ENCODE results near the gene SLC23A2.
"Not testable (repeated sequence)": the region's sequence is repeated elsewhere in the genome, so short reads cannot be mapped to it uniquely, and the experiment has no call there.

SLC23A2 gene

DNA sequence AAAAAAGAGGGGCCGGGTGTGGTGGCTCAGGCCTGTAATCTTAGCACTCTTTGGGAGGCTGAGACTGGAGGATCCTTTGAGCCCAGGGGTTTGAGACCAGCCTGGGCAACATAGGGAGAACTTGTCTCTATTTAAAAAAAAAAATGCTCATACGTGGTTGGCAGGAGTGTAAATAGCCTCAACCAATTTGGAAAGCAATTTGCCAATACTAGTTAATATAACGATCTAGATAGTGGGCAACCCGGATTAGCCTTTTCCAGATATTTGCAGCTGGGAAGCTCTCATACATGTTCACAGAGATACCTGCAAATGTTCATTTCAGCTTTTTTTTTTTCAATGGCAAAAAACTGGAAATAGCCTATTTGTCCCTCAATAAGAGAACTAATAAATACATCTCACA is 39.0 kb upstream of the SLC23A2 start:
- no peak for TF ChIP-seq CTCF (IDR thresholded peaks at IDR 0.05)
- Histone ChIP-seq H3K27me3 (no peaks in the 10 kb centered on the region), H3K36me3 (no peaks in the 10 kb centered on the region), H3K4me1 (ENCODE audit: control insufficient read depth in 1 of 2, insufficient read depth in 1 of 2, low read depth in 1 of 2, low read length in 1 of 2) (no peaks in the 10 kb centered on the region), H3K4me3 (ENCODE audit: low read depth in 1 of 2, low read length in 1 of 2) (no peak overlapping the region), H3K9me3 (no peaks in the 10 kb centered on the region), H3K27ac (no peak overlapping the region)

GRCh38 chr20:5039889-5040288 is 38.6 kb upstream of the SLC23A2 start:
- H3K9me3 ChIP-seq, result no peaks in the 10 kb centered on the region
- H3K27me3 ChIP-seq, result no peaks in the 10 kb centered on the region
- TF ChIP-seq CTCF (IDR thresholded peaks at IDR 0.05), result no peak
- H3K4me3 ChIP-seq (ENCODE audit: low read depth in 1 of 2, low read length in 1 of 2), result no peak overlapping the region
- H3K27ac ChIP-seq, result no peak overlapping the region
- no peaks in the 10 kb centered on the region for H3K4me1 ChIP-seq (ENCODE audit: control insufficient read depth in 1 of 2, insufficient read depth in 1 of 2, low read depth in 1 of 2, low read length in 1 of 2)
- no peaks in the 10 kb centered on the region for H3K36me3 ChIP-seq

DNA sequence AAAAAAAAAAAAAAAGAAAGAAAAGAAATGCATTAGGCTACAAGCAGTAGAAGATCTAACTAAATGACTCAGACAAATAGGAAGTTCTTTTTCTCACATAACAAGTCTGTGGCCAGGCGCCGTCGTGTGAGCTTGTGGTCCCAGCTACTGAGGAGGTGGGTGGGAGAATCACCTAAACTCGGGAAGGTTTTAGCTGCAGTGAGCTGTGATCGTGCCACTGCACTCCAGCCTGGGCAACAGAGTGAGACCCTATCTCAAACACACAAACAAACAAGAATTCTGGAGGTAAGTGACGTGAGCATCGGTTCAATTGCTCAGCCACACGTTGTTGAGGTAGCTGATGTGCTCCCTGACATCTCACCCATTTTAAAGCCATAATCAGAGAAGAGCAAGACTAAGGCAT is 37.9 kb upstream of the SLC23A2 start:
- TF ChIP-seq CTCF (IDR thresholded peaks at IDR 0.05), result no peak
- H3K36me3 ChIP-seq, result no peaks in the 10 kb centered on the region
- H3K9me3 ChIP-seq, result no peaks in the 10 kb centered on the region
- H3K27me3 ChIP-seq, result no peaks in the 10 kb centered on the region
- H3K4me1 ChIP-seq (ENCODE audit: control insufficient read depth in 1 of 2, insufficient read depth in 1 of 2, low read depth in 1 of 2, low read length in 1 of 2), result no peaks in the 10 kb centered on the region
- no peak overlapping the region for H3K4me3 ChIP-seq (ENCODE audit: low read depth in 1 of 2, low read length in 1 of 2)
- H3K27ac ChIP-seq, result no peak overlapping the region

DNA sequence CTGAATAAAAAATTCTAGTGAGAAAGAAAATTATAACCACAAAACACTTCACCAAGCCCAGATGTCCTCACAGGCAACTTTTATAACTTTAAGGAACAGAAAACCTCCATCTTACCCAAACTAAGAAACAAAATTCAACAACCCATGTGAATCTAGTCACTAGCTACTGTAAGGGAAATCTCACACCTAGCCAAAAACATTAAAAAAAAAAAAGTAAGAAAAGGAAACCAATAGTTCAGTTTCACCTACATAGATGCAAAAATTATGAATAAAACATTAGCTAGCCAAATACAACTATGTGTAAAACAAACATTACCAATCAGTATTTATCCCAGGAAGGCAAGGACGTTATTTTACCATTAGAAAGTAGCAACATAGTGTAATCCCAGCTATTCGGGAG is 35.5 kb upstream of the SLC23A2 start:
- no peak overlapping the region for H3K4me3 ChIP-seq (ENCODE audit: low read depth in 1 of 2, low read length in 1 of 2)
- H3K27ac ChIP-seq, result no peak overlapping the region
- H3K9me3 ChIP-seq, result no peaks in the 10 kb centered on the region
- no peaks in the 10 kb centered on the region for H3K36me3 ChIP-seq
- H3K27me3 ChIP-seq, result no peaks in the 10 kb centered on the region
- TF ChIP-seq CTCF (IDR thresholded peaks at IDR 0.05), result no peak
- peaks cover 3% of the 10 kb centered on the region in 2 experiments for H3K4me1 ChIP-seq (ENCODE audit: control insufficient read depth in 1 of 2, insufficient read depth in 1 of 2, low read depth in 1 of 2, low read length in 1 of 2)

DNA sequence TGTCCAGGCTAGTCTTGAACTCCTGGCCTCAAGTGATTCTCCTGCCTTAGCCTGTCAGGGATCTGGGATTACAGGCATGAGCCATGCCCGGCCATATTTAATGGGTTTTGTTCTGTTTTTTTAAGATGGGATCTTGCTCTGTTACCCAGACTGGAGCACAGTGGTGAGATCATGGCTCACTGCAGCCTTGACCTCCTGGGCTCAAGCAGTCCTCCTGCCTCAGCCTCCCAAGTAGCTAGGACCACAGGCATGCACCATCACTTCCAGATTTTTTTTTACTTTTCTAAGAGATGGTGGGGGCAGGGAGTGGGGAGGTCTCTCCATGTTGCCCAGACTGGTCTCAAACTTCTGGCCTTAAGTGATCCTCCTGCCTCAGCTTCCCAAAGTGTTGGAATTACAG is 34.2 kb upstream of the SLC23A2 start:
- peaks cover 16% of the 10 kb centered on the region in 2 experiments for H3K4me1 ChIP-seq (ENCODE audit: control insufficient read depth in 1 of 2, insufficient read depth in 1 of 2, low read depth in 1 of 2, low read length in 1 of 2)
- not testable (repeated sequence) for H3K36me3 ChIP-seq; H3K9me3 ChIP-seq; H3K4me3 ChIP-seq (ENCODE audit: low read depth in 1 of 2, low read length in 1 of 2); H3K27ac ChIP-seq; H3K27me3 ChIP-seq

DNA sequence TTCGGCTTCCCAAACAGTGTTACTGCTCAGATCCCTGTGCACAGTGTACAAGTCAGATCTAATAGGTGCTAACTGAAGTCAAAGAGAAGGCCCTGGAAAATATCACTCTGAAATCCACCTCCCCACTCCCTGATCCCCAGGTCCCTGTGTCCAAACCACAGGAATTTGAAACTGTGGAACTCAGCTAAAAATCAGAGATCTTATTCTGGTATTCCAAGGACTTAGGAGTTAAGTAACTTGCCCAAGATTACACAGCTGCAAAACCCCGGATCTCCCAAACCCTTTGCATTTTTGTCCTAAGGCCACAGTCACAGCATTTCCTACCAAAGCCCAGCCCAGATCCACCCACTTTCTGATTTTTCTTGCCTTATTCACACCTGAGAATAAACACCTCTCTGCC is 32.3 kb upstream of the SLC23A2 start:
- TF ChIP-seq CTCF (IDR thresholded peaks at IDR 0.05), result no peak
- Histone ChIP-seq H3K4me3 (ENCODE audit: low read depth in 1 of 2, low read length in 1 of 2) (no peak overlapping the region), H3K27ac (no peak overlapping the region), H3K27me3 (no peaks in the 10 kb centered on the region), H3K4me1 (ENCODE audit: control insufficient read depth in 1 of 2, insufficient read depth in 1 of 2, low read depth in 1 of 2, low read length in 1 of 2) (peaks cover 21 to 22% of the 10 kb centered on the region in 2 experiments), H3K9me3 (no peaks in the 10 kb centered on the region), H3K36me3 (no peaks in the 10 kb centered on the region)

DNA sequence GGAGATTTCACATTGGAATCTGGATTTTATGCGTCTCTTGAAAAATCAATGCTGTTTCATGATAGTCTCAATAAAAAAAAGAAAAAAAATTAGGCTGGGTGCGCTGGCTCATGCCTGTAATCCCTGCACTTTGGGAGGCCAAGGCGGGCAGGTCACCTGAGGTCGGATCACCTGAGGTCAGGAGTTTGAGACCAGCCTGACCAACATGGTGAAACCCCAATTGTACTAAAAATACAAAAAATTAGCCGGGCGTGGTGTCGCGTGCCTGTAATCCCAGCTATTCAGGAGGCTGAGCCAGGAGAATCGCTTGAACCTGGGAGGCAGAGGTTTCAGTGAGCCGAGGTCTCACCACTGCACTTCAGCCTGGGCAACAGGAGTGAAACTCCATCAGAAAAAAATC is 30.4 kb upstream of the SLC23A2 start:
- H3K36me3 ChIP-seq; H3K27me3 ChIP-seq; H3K9me3 ChIP-seq; H3K4me3 ChIP-seq (ENCODE audit: low read depth in 1 of 2, low read length in 1 of 2): not testable (repeated sequence)
- H3K27ac ChIP-seq, result peak overlapping the region; percentile 79
- peaks cover 21 to 22% of the 10 kb centered on the region in 2 experiments for H3K4me1 ChIP-seq (ENCODE audit: control insufficient read depth in 1 of 2, insufficient read depth in 1 of 2, low read depth in 1 of 2, low read length in 1 of 2)

Data from neutrophil (primary cell).